Smooth muscle cell (in vitro differentiated cells): ENCODE measurements around the gene GSE1. TPM values are rescaled to one million over a fixed set of nuclear protein-coding genes. Genes with fewer than 3 reads are reported as not detected.

Source experiments
- DNase-seq: peaks from one replicate; lab custom pipeline; 2025; ENCODE audit not compliant: unreplicated experiment; lab: John Stamatoyannopoulos, UW
- H2AFZ ChIP-seq: fragments of 200-600 bp; sonication (generic); 2 replicates; pipeline ENCODE4 v1.6.0; 2016; ENCODE audit warnings: antibody characterized with exemption, low read depth, mild to moderate bottlenecking
- H3F3A ChIP-seq: fragments of 200-600 bp; sonication (generic); 2 replicates; pipeline ENCODE4 v1.6.0; 2017; ENCODE audit warnings: antibody characterized with exemption, low read depth
- H3K27ac ChIP-seq: fragments of 200-600 bp; sonication (generic); 2 replicates; pipeline ENCODE4 v1.5.1; 2016; ENCODE audit warnings: low read depth, mild to moderate bottlenecking
- H3K27me3 ChIP-seq: fragments of 200-600 bp; sonication (generic); 2 replicates; pipeline ENCODE4 v1.6.1; 2016; ENCODE audit warnings: low read depth, mild to moderate bottlenecking
- H3K36me3 ChIP-seq: fragments of 200-600 bp; sonication (generic); 2 replicates; pipeline ENCODE4 v1.5.1; 2016; ENCODE audit warnings: low read depth
- H3K4me1 ChIP-seq: fragments of 200-600 bp; sonication (generic); 2 replicates; pipeline ENCODE4 v1.5.1; 2016; ENCODE audit warnings: low read depth
- H3K4me2 ChIP-seq: fragments of 200-600 bp; sonication (generic); 2 replicates; pipeline ENCODE4 v1.6.0; 2016; ENCODE audit warnings: mild to moderate bottlenecking
- H3K4me3 ChIP-seq: fragments of 200-600 bp; sonication (generic); 2 replicates; pipeline ENCODE4 v1.5.1; 2016; ENCODE audit warnings: mild to moderate bottlenecking
- H3K79me2 ChIP-seq: fragments of 200-600 bp; sonication (generic); 2 replicates; pipeline ENCODE4 v1.6.0; 2016; ENCODE audit warnings: low read depth, mild to moderate bottlenecking
- H3K9ac ChIP-seq: fragments of 200-600 bp; sonication (generic); 2 replicates; pipeline ENCODE4 v1.6.0; 2016; ENCODE audit warnings: low read depth
- H3K9me3 ChIP-seq: fragments of 200-600 bp; sonication (generic); replicated peaks from 2 replicates; pipeline ENCODE4 v1.5.1; 2016; ENCODE audit warnings: low read depth
- H4K20me1 ChIP-seq: fragments of 200-600 bp; sonication (generic); 2 replicates; pipeline ENCODE4 v1.6.0; 2016; ENCODE audit warnings: low read depth
- WGBS: methylation state at CpG from one replicate; pipeline ENCODE4 v1.1.7; 2016; ENCODE audit warnings: low lambda C conversion rate; 5-methylcytosine and 5-hydroxymethylcytosine counted together
- polyA plus RNA-seq: library from polyadenylated mRNA; unstranded; fragments of >200 nt; fragmentation: Nextera tagmentation; extraction: Ambion mirVana; gene quantifications from 2 replicates; pipeline ENCODE4 v1.2.1, GENCODE V29; 2016
- total RNA-seq: library from RNA; depleted of rRNA; stranded (reverse); fragments of >200 nt; gene quantifications from 2 replicates; pipeline ENCODE4 v1.2.3, GENCODE V29; 2014
- TF ChIP-seq, protein P1 (sequence below): fragments of 200-600 bp; sonication (generic); IDR thresholded peaks from 2 replicates; pipeline ENCODE4 v1.5.1; 2017; ENCODE audit warnings: borderline replicate concordance, mild to moderate bottlenecking, antibody characterized with exemption; ENCODE audit not compliant: insufficient read depth, poor library complexity, severe bottlenecking

Gene GSE1
- total and polyA plus RNA-seq, 2 experiments from 2014 or later, result 13.6 to 27.7 TPM

GRCh38 chr16:85602402-85603202 is 10.5 kb upstream of the GSE1 start:
- Histone ChIP-seq H3K27me3 (no peaks in the 10 kb centered on the region), H3K4me1 (peaks cover 50% of the 10 kb centered on the region), H3K9ac (no peak overlapping the region), H3K4me3 (no peak overlapping the region), H2AFZ (no peak overlapping the region), H3F3A (peaks cover 10% of the 10 kb centered on the region), H3K36me3 (no peaks in the 10 kb centered on the region), H3K4me2 (no peak overlapping the region), H4K20me1 (peaks cover 97% of the 10 kb centered on the region), H3K9me3 (no peaks in the 10 kb centered on the region), H3K79me2 (peaks cover 41% of the 10 kb centered on the region), H3K27ac (no peak overlapping the region)
- WGBS, result 84% methylated on average over 24 of the region's 24 CpGs
- DNase-seq, result no peak
- TF ChIP-seq, protein P1, sequence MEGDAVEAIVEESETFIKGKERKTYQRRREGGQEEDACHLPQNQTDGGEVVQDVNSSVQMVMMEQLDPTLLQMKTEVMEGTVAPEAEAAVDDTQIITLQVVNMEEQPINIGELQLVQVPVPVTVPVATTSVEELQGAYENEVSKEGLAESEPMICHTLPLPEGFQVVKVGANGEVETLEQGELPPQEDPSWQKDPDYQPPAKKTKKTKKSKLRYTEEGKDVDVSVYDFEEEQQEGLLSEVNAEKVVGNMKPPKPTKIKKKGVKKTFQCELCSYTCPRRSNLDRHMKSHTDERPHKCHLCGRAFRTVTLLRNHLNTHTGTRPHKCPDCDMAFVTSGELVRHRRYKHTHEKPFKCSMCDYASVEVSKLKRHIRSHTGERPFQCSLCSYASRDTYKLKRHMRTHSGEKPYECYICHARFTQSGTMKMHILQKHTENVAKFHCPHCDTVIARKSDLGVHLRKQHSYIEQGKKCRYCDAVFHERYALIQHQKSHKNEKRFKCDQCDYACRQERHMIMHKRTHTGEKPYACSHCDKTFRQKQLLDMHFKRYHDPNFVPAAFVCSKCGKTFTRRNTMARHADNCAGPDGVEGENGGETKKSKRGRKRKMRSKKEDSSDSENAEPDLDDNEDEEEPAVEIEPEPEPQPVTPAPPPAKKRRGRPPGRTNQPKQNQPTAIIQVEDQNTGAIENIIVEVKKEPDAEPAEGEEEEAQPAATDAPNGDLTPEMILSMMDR, result no peak

DNA sequence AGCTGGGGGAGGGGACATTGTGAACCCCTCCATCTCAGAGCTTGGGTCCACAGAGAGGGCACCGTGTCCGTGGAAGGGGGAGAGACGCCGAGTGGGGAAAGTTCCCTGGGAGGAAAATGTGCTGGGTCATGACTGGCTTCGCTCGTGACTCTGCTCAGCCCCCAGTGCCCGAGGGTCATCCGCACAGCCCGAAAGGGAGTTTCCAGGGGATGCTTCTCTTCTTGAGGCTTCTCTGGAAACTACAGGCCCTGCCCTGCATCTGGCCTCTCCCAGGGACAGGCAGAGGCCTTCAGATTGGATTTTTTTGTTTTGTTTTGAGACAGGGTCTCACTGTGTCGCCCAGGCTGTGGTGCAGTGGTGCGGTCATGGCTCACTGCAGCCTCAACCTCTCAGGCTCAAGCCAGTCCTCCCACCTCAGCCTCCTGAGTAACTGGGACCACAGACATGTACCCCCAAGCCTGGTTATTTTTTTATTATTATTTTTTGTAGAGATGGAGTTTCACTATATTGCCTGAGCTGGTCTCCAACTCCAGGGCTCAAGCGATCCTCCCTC is 9.8 kb upstream of the GSE1 start:
- peaks cover 97% of the 10 kb centered on the region for H4K20me1 ChIP-seq
- H3K27ac ChIP-seq, result no peak overlapping the region
- no peak overlapping the region for H3K4me2 ChIP-seq
- H3K4me1 ChIP-seq, result peaks cover 55% of the 10 kb centered on the region
- H3K9ac ChIP-seq, result no peak overlapping the region
- H3K9me3 ChIP-seq, result no peaks in the 10 kb centered on the region
- TF ChIP-seq, protein P1, result no peak
- H3K36me3 ChIP-seq, result no peaks in the 10 kb centered on the region
- H3K4me3 ChIP-seq, result no peak overlapping the region
- no peaks in the 10 kb centered on the region for H3K27me3 ChIP-seq
- H2AFZ ChIP-seq, result no peak overlapping the region
- H3K79me2 ChIP-seq, result peaks cover 44% of the 10 kb centered on the region
- DNase-seq, result no peak
- 87% methylated on average over 12 of the region's 12 CpGs for WGBS
- H3F3A ChIP-seq, result peaks cover 10% of the 10 kb centered on the region

- Histone ChIP-seq H3K4me1 (peaks cover 55% of the 10 kb centered on the region), H3K27me3 (no peaks in the 10 kb centered on the region), H3K9ac (no peak overlapping the region), H4K20me1 (peaks cover 97% of the 10 kb centered on the region), H3K4me2 (no peak overlapping the region), H2AFZ (no peak overlapping the region), H3K79me2 (peaks cover 44% of the 10 kb centered on the region), H3F3A (peaks cover 10% of the 10 kb centered on the region), H3K27ac (no peak overlapping the region), H3K4me3 (no peak overlapping the region), H3K36me3 (no peaks in the 10 kb centered on the region), H3K9me3 (no peaks in the 10 kb centered on the region)
- TF ChIP-seq, protein P1, result no peak
- WGBS, result 88% methylated on average over 11 of the region's 11 CpGs
- no peak for DNase-seq
Measured at GRCh38 chr16:85604145-85604705, 8.9 kb upstream of the GSE1 start.
